ENCODE results near the gene RUVBL1.
A peak's percentile ranks its signal among the peaks of the same experiment; 100 is the strongest.

The RUVBL1 gene

GRCh38 chr3:128081846-128082245, 41.8 kb downstream of the RUVBL1 start:
- DNase-seq: no peak

DNA sequence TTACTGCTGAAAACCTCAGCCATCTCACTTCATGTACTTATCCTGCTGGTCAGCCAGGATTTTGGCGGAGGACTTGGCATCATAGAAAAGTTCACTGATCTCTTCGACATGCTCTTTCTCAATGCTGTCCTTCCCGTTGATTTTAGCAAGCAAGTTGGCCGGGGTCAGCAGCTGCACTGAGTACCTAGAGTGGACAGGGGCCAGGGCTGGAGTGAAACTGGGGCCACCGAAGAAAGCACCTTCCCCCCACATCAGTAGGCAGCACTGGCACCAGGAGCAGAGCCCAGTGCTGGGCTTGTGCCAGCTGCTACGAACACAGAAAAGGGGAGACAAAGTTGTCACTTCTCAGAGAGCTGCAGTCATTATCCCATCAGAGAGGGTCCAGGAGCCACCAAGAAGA, 42.4 kb downstream of the RUVBL1 start:
- no peak for DNase-seq

- no peak for DNase-seq
These were observed 43.1 kb downstream of the RUVBL1 start for GRCh38 chr3:128080323-128081080.

- no peak for DNase-seq
These were observed 43.8 kb downstream of the RUVBL1 start for GRCh38 chr3:128079823-128080222.

- no peak for DNase-seq
These were observed 44.7 kb downstream of the RUVBL1 start for GRCh38 chr3:128078875-128079274.

DNA sequence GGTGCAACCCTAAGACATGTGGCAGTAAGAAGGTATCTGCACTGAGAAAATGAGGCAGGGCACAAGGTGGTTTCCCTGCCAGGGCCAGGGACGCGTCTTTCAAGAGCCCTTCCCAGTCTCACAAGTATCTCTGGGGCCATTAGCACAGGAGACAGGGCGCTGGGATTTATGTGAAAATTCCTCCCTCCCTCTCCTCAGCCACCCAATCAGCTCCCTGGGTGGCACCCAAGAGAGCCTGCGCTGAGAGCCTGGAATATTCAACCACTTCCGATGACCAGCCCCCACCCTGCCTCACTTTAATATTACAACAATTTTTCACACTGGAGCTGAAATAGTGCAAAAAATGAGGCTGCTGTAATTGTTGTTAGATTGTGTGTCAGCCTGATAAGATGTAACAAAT, 45.3 kb downstream of the RUVBL1 start:
- no peak for DNase-seq

- DNase-seq: no peak
These were observed 45.9 kb downstream of the RUVBL1 start for GRCh38 chr3:128077665-128078064.

- DNase-seq: no peak
These were observed 46.4 kb downstream of the RUVBL1 start for GRCh38 chr3:128077202-128077624.

- DNase-seq: peak; percentile 35
These were observed 47.0 kb downstream of the RUVBL1 start for GRCh38 chr3:128076483-128077201.

DNA sequence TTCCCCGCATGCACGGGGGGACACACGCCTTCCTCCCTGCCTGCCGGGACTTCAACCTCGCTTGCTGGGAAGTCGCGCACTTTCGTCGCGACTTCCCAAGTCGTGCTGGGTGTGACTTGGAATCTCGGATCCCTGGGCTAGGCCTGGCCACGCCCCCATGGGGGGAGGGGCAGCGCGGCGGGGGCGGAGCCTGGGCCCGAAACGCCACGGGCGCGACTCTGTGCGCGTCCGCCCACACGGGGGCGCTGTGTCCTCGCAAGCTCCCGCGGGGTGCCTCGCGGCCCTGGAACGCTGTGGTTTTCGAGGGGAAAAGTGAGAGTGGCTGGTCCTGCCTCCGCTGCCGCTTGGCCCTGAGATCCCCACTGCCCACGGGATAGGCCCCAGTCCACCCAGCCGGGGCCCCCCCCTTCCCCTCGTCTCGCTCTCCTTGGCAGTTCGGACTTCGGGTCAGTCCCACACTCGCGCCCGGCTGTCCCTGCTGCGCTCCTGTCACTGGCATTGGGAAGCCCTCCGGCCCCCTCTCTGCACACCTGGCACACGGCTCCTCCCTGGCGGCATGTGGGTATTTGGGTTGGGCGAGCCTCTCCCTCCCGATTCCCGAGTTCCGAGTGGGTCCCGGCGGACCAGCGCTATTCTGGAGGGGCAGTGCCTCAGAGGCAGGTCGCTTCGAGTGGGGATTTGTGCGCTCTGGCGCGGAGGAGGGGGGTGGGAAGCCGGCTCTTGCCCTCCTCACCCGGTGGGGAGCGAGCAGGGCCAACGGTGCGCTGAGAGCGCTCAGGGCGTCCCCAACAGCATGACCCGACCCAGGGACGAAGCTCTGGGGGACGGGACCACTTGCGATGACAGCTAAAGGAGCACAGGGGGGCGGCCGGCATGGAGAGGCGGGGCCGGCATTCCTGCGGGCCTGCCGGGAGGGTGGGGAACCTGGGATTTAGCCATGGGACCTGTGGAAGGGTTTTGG, 47.8 kb downstream of the RUVBL1 start:
- DNase-seq: peak; percentile 78

GRCh38 chr3:128074851-128075521, 48.6 kb downstream of the RUVBL1 start:
- no peak for DNase-seq

GRCh38 chr3:128073807-128074206, 49.8 kb downstream of the RUVBL1 start:
- no peak for DNase-seq

DNA sequence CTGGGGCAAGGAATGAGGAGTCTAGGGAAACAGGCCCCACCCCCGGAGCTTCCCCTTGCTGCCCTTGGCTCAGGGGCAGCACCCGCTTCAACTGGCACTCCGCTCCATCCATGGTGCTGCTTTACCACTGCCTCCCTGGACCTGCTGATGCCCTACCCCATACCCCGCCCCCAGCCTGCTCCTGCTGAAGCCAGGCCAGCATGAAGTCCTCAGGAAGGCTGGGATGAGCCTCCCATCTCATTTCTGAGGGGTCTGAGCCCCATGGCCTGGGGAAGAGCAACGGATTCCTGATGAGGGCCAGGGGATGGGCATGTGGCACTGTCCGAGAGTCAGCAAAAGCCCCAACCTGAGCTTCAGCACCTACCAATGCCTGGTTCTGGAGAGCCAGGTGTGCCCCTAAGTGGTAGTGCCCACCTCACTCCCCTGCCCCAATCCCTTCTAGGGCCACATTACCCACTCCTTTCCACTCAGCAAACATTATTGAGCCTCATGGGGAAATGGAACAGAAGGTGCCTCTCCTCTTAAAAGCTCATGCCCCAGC, 50.4 kb downstream of the RUVBL1 start:
- DNase-seq: no peak

GRCh38 chr3:128072454-128073184, 51.0 kb downstream of the RUVBL1 start:
- no peak for DNase-seq

GRCh38 chr3:128071771-128072453, 51.7 kb downstream of the RUVBL1 start:
- no peak for DNase-seq

- DNase-seq: no peak
These were observed 52.6 kb downstream of the RUVBL1 start for GRCh38 chr3:128070898-128071591.

- no peak for DNase-seq
These were observed 54.3 kb downstream of the RUVBL1 start for GRCh38 chr3:128069271-128069670.

DNA sequence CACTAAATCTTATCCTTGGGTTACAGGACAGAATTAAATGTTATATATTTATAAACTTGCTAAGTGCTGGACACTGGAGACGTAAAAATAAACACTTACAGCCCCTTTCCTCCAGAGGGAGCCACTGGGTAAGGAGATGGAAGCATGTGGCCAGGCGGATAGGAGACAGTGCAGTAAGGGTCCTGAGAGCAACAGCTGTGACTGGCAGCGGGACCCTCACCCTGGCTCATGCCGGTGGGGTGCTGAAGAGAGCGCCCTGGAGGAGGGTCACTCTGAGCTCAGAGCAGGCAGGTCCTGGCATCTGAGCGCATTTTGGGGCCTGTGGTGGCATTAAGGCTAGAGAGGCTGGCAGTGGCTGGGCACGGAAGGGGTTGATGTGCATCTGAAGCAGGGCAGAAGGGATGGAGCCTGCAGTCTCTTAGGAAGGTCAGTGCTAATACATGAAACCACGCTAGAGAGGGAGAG, 55.4 kb downstream of the RUVBL1 start:
- DNase-seq: no peak

DNA sequence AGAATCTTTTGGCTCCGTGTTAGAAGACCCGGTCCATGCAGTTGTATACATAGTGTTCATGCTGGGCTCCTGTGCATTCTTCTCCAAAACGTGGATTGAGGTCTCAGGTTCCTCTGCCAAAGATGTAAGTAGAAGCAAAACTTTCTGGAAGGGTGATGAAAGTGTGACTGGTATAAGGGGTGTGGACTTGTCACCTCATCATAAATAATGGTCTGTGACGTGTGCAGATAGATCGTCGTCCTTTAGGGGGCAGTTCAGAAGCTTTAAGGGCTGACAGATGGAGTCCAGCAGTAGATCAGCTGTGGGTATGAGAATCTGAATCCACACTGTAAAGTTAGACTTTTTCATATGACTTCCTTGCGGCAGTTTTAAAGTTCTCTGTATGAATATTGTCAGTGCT, 56.1 kb downstream of the RUVBL1 start:
- DNase-seq: no peak

- DNase-seq: no peak
These were observed 56.9 kb downstream of the RUVBL1 start for GRCh38 chr3:128066676-128067075.

Data from CD4-positive, alpha-beta T cell treated with Interleukin-15 for 1 hour (primary cell).